Vagina (tissue), 2 donors: Measurements from ENCODE around the gene EPHB1. TPM values are rescaled to one million over a fixed set of nuclear protein-coding genes. Genes with fewer than 3 reads are reported as not detected.
"Not testable (repeated sequence)": the region's sequence is repeated elsewhere in the genome, so short reads cannot be mapped to it uniquely, and the experiment has no call there.

Experiments used
- DNase-seq, 2 donors: peaks; one replicate each; pipeline ENCODE4 v3.0.0-alpha.2; 2017; ENCODE audit errors: extremely low spot score in 2 of 2
- H3K27ac ChIP-seq: fragments of 200-600 bp; sonication (generic); one replicate; pipeline ENCODE4 v1.5.1; 2019
- H3K27me3 ChIP-seq: fragments of 200-600 bp; sonication (generic); one replicate; pipeline ENCODE4 v1.5.1; 2019
- H3K36me3 ChIP-seq, 2 donors: fragments of 200-600 bp; sonication (generic); one replicate each; pipeline ENCODE4 v1.5.1; 2017 to 2019
- H3K4me1 ChIP-seq: fragments of 200-600 bp; sonication (generic); one replicate; pipeline ENCODE4 v1.5.1; 2019
- H3K4me3 ChIP-seq, 2 donors: fragments of 200-600 bp; sonication (generic); 1 replicate in 1 of 2; 2 replicates in 1 of 2; pipeline ENCODE4 v1.5.1; 2016 to 2019
- H3K9me3 ChIP-seq: fragments of 200-600 bp; sonication (generic); one replicate; pipeline ENCODE4 v1.5.1; 2019
- CTCF ChIP-seq, 3 experiments: fragments of 450-650 bp in 2 of 3; fragments of 200-600 bp in 1 of 3; sonication (generic) in 1 of 3; IDR thresholded peaks; one replicate each; pipeline ENCODE4 v1.5.1; 2017 to 2019; ENCODE audit warnings: antibody characterized with exemption in 3 of 3, mild to moderate bottlenecking in 2 of 3, moderate library complexity in 2 of 3
- POLR2A ChIP-seq, 2 donors: fragments of 450-650 bp; IDR thresholded peaks; one replicate each; pipeline ENCODE4 v1.6.1; 2017; ENCODE audit warnings: antibody characterized with exemption in 2 of 2, mild to moderate bottlenecking in 2 of 2, moderate library complexity in 2 of 2
- POLR2AphosphoS5 ChIP-seq, 2 donors: sonication (generic); formaldehyde crosslinking; IDR thresholded peaks; one replicate each; pipeline ENCODE4 v1.9.0; 2017; ENCODE audit warnings: antibody characterized with exemption in 2 of 2, mild to moderate bottlenecking in 2 of 2, low read depth in 1 of 2; ENCODE audit not compliant: insufficient read depth in 1 of 2
- intact Hi-C: fragments of 100-400 bp; cut with DNase I; formaldehyde crosslinking; loops from one replicate; pipeline ENCODE4 v1.15.1; 2023
- total RNA-seq: library from RNA; depleted of rRNA; stranded (reverse); fragments of >200 nt; gene quantifications from one replicate; pipeline ENCODE4 v1.2.3, GENCODE V29; 2016

The EPHB1 gene
- total RNA-seq, 1 donor from 2014 or later: 2.2 TPM

GRCh38 chr3:135056733-135057310, 261.8 kb downstream of the EPHB1 start:
- no peaks in the 10 kb centered on the region for H3K27me3 ChIP-seq
- no peaks in the 10 kb centered on the region for H3K9me3 ChIP-seq
- no peaks in the 10 kb centered on the region for H3K36me3 ChIP-seq
- DNase-seq: peak in 1 of 2 donors; percentile 58
- no peak overlapping the region for H3K4me3 ChIP-seq
- H3K4me1 ChIP-seq: no peaks in the 10 kb centered on the region
- intact Hi-C loops: no loop called here
- TF ChIP-seq POLR2A (IDR thresholded peaks at IDR 0.05) (no peak), POLR2AphosphoS5 (IDR thresholded peaks at IDR 0.05; ENCODE audit: insufficient read depth in 1 of 2, low read depth in 1 of 2) (no peak), CTCF (IDR thresholded peaks at IDR 0.05) (no peak)
- H3K27ac ChIP-seq: no peak overlapping the region

GRCh38 chr3:135057996-135058395, 262.9 kb downstream of the EPHB1 start:
- no peaks in the 10 kb centered on the region for H3K9me3 ChIP-seq
- DNase-seq: no peak
- intact Hi-C loops: no loop called here
- H3K27me3 ChIP-seq: no peaks in the 10 kb centered on the region
- no peaks in the 10 kb centered on the region for H3K4me1 ChIP-seq
- no peak overlapping the region for H3K27ac ChIP-seq
- TF ChIP-seq POLR2AphosphoS5 (IDR thresholded peaks at IDR 0.05; ENCODE audit: insufficient read depth in 1 of 2, low read depth in 1 of 2): no peak
- no peak for TF ChIP-seq POLR2A (IDR thresholded peaks at IDR 0.05)
- TF ChIP-seq CTCF (IDR thresholded peaks at IDR 0.05): no peak
- no peaks in the 10 kb centered on the region for H3K36me3 ChIP-seq
- H3K4me3 ChIP-seq: no peak overlapping the region

GRCh38 chr3:135059580-135059979, 264.5 kb downstream of the EPHB1 start:
- Histone ChIP-seq H3K27ac (no peak overlapping the region), H3K4me1 (no peaks in the 10 kb centered on the region), H3K27me3 (no peaks in the 10 kb centered on the region), H3K36me3 (no peaks in the 10 kb centered on the region), H3K9me3 (no peaks in the 10 kb centered on the region), H3K4me3 (no peak overlapping the region)
- TF ChIP-seq POLR2AphosphoS5 (IDR thresholded peaks at IDR 0.05; ENCODE audit: insufficient read depth in 1 of 2, low read depth in 1 of 2): no peak
- no peak for TF ChIP-seq POLR2A (IDR thresholded peaks at IDR 0.05)
- TF ChIP-seq CTCF (IDR thresholded peaks at IDR 0.05): no peak
- peak in 1 of 2 donors; percentile 77 for DNase-seq
- intact Hi-C loops: no loop called here

- H3K4me3 ChIP-seq: not testable (repeated sequence)
Observed at GRCh38 chr3:135066844-135067727, 272.0 kb downstream of the EPHB1 start.

GRCh38 chr3:135068011-135068410, 273.0 kb downstream of the EPHB1 start:
- H3K9me3 ChIP-seq: no peaks in the 10 kb centered on the region
- no peaks in the 10 kb centered on the region for H3K36me3 ChIP-seq
- H3K4me1 ChIP-seq: no peaks in the 10 kb centered on the region
- peak in 1 of 2 donors; percentile 54 for DNase-seq
- intact Hi-C loops: no loop called here
- TF ChIP-seq POLR2AphosphoS5 (IDR thresholded peaks at IDR 0.05; ENCODE audit: insufficient read depth in 1 of 2, low read depth in 1 of 2) (no peak), CTCF (IDR thresholded peaks at IDR 0.05) (no peak), POLR2A (IDR thresholded peaks at IDR 0.05) (no peak)
- no peak overlapping the region for H3K27ac ChIP-seq
- H3K4me3 ChIP-seq: no peak overlapping the region
- H3K27me3 ChIP-seq: no peaks in the 10 kb centered on the region

More at GRCh38 chr3:135066844-135067727, 272.0 kb downstream of the EPHB1 start:
- intact Hi-C loops, H3K4me1 ChIP-seq, H3K36me3 ChIP-seq, H3K9me3 ChIP-seq, H3K27me3 ChIP-seq, H3K27ac ChIP-seq, DNase-seq: not testable (repeated sequence)
